Fibroblast of skin of back (primary cell): ENCODE measurements around the gene ENTR1. TPM values are rescaled to one million over a fixed set of nuclear protein-coding genes. Genes with fewer than 3 reads are reported as not detected.

ENCODE experiments used
- DNase-seq: peaks from one replicate; pipeline ENCODE4 v3.0.0-alpha.2; 2013
- polyA plus RNA-seq, 2 experiments: library from polyadenylated mRNA; unstranded; fragments of 120-200 nt; gene quantifications; one replicate each; pipeline ENCODE4 v1.2.1, GENCODE V29; 2013; ENCODE audit not compliant: insufficient read length in 2 of 2

The ENTR1 gene, protein sequence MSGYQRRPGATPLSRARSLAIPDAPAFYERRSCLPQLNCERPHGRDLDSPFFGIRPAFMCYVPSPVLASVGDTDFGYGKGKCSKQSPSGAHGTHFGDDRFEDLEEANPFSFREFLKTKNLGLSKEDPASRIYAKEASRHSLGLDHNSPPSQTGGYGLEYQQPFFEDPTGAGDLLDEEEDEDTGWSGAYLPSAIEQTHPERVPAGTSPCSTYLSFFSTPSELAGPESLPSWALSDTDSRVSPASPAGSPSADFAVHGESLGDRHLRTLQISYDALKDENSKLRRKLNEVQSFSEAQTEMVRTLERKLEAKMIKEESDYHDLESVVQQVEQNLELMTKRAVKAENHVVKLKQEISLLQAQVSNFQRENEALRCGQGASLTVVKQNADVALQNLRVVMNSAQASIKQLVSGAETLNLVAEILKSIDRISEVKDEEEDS
- 46.8 TPM for polyA plus RNA-seq (2013, experiment 1 of 2; ENCODE audit: insufficient read length)
- 37.0 TPM for polyA plus RNA-seq (2013, experiment 2 of 2; ENCODE audit: insufficient read length)

- peak; percentile 88 for DNase-seq
Observed at GRCh38 chr9:136410500-136411287, at the start of gene ENTR1, which contains the start of gene PMPCA. ENTR1 (minus strand) TSS chr9:136410614; CDS start chr9:136410397, 217 bp downstream. PMPCA (plus strand) TSS chr9:136410658; CDS start chr9:136410669, 11 bp downstream.

- DNase-seq: no peak
Observed at GRCh38 chr9:136459425-136459824, 49.0 kb upstream of the ENTR1 start.

- DNase-seq: no peak
Observed at GRCh38 chr9:136457326-136457725, 46.9 kb upstream of the ENTR1 start.

DNA sequence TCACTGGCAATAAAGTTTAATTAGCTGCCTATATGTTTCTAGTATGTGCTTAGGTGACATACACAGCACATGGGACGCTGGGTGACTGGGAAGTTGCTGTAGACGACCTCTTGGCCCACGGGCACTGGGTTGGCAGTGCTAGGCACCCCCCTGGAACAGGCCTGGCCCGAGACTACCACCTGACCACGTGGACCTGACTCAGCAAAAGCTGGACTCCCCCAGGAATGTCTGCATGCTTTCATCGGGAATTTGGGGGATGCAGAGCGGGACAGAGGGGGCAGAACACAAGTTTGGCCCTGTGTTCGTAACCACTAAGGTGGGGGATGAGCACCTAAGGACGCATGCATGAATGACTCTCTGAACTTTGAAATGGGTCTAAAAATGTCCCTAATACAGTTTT, 45.8 kb upstream of the ENTR1 start:
- DNase-seq: no peak

GRCh38 chr9:136455043-136456002, 44.9 kb upstream of the ENTR1 start:
- no peak for DNase-seq

DNA sequence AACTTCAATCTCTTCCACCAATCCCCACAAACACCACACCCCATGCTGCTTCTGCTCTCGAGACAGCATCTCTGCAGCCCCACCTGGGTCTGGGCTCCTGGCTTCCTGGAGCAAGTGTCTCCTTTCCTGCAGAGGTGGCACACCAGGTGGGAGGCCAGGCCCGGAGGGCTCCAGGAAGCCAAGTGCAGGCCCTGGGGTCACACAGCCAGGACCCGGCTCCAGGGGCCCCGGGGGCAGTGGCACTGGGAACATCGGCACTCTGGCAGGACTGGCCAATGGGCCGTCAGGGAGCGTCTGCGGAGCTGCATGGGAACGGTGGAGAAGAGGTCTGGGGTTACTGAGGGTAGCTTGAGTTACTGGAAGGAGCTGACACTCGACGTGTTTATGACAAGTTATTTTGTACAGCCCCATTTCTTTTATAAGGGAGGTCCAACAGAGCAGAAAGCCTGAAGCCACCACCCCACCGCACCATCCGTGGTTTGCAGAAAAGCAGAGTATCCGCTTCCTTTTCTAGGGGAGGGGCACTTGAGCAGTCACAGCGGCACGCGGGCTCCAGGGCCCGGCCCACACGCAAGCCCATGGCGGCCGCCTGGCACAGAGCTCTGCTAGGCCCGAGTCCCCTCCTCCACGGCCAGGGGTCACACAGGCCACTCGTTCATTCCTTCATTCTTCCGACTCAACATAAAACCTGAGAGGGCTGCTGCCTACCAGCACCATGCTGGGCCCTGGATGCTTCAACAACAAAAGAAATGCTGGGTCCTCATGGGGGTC, 43.8 kb upstream of the ENTR1 start:
- DNase-seq: no peak

GRCh38 chr9:136453326-136453725, 42.9 kb upstream of the ENTR1 start:
- DNase-seq: no peak

- no peak for DNase-seq
Observed at GRCh38 chr9:136451221-136451877, 40.9 kb upstream of the ENTR1 start.

GRCh38 chr9:136448655-136449054, 38.2 kb upstream of the ENTR1 start:
- no peak for DNase-seq

- no peak for DNase-seq
Observed at GRCh38 chr9:136447173-136447778, 36.9 kb upstream of the ENTR1 start.

DNA sequence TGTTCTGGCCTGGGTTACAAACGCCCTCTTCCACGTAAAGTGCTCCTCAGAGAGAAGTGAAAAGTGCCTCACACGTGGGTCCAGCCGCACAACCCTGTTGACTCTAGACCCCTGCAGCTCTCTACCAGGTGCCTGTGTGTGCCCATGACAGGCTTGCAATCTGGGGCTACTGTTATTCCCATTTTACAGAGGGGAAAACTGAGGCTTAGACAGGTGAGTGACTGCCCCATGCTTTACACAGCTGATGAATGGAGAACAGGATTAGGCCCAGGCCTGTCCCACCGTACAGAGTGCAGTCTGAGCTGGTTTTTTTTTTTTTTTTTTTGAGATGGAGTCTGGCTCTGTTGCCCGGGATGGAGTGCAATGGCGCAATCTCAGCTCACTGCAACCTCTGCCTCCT, 35.4 kb upstream of the ENTR1 start:
- DNase-seq: no peak

- DNase-seq: no peak
Observed at GRCh38 chr9:136444102-136444501, 33.7 kb upstream of the ENTR1 start.

GRCh38 chr9:136443687-136444086, 33.3 kb upstream of the ENTR1 start:
- no peak for DNase-seq

DNA sequence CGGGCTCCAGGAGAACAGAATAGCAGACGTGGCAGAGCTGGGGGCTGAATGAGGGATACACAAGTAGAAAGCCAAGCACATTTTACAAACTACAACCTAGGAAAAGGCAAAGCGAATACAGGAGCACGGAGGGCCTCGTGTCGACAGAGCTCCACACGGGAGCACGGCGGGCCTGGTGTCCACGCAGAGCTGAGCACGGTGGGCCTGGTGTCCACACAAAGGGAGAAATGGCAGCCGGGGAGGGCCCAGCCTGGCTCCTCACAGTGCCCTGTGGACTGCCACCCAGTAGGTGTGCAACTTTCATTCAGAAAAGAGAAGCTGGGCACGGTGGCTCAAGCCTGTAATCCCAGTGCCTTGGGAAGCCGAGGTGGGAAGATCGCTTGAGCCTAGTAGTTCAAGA, 32.7 kb upstream of the ENTR1 start:
- DNase-seq: no peak

DNA sequence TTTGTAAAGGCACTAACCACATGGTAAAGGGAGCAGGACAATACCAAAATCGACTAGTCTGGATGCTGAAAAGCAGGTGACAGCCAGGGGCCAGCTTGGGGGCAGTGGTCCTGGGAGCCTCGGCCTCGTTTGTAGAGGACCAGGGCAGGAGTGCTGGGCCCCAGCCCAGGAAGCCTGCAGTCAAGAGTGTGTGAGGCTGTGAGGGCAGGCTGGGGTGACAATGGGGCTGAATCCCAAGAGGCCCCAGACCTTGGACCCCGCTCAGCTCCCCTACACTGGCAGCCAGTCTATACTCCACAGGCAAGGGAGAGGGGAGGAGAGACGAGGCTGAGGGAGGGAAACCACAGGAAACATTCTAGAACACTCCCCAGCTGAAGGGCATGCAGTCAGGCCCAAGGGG, 31.9 kb upstream of the ENTR1 start:
- DNase-seq: no peak

- no peak for DNase-seq
Observed at GRCh38 chr9:136441681-136442245, 31.3 kb upstream of the ENTR1 start.

- no peak for DNase-seq
Observed at GRCh38 chr9:136441191-136441680, 30.8 kb upstream of the ENTR1 start.

- DNase-seq: peak; percentile 71
Observed at GRCh38 chr9:136439481-136440408, 29.3 kb upstream of the ENTR1 start, which contains the start of gene INPP5E. INPP5E (minus strand) TSS chr9:136439845; CDS start chr9:136439419, 426 bp downstream.
